ENCODE results near the gene SLC4A8. TPM values are rescaled to one million over a fixed set of nuclear protein-coding genes. Genes with fewer than 3 reads are reported as not detected.
A peak's percentile ranks its signal among the peaks of the same experiment; 100 is the strongest.

SLC4A8 gene
- total RNA-seq: 1 to 10 TPM in 2 of 3 donors, under 1 TPM in 1; 0.82 to 2.9 (median 1.1) TPM

GRCh38 chr12:51424662-51425539 is at the start of gene SLC4A8:
Gene SLC4A8, plus strand, starts transcription at chr12:51424831. Its CDS starts 157 bp downstream, at chr12:51424988.
- Mint-ChIP-seq H3K36me3 (ENCODE audit: insufficient read depth) (no peaks in the 10 kb centered on the region), H3K9me3 (no peaks in the 10 kb centered on the region), H3K4me1 (ENCODE audit: low read depth) (peaks cover 6% of the 10 kb centered on the region), H3K4me3 (peak within 1 kb of the TSS; percentile 80), H3K27me3 (ENCODE audit: low read depth) (no peaks in the 10 kb centered on the region)
- ATAC-seq (peak; percentile 92 to 93), DNase-seq (peak; percentile 58)

- H3K36me3 Mint-ChIP-seq (ENCODE audit: insufficient read depth): peaks cover 36% of the 10 kb centered on the region
- no peaks in the 10 kb centered on the region for H3K27me3 Mint-ChIP-seq (ENCODE audit: low read depth)
- H3K4me3 Mint-ChIP-seq: no peak overlapping the region
- peaks cover 31% of the 10 kb centered on the region for H3K4me1 Mint-ChIP-seq (ENCODE audit: low read depth)
- no peaks in the 10 kb centered on the region for H3K9me3 Mint-ChIP-seq
- ATAC-seq (no peak), DNase-seq (no peak)
These were observed 49.8 kb upstream of the SLC4A8 start for GRCh38 chr12:51374856-51375255.

- H3K9me3 Mint-ChIP-seq: no peaks in the 10 kb centered on the region
- H3K36me3 Mint-ChIP-seq (ENCODE audit: insufficient read depth): peaks cover 38% of the 10 kb centered on the region
- no peak for DNase-seq
- H3K27me3 Mint-ChIP-seq (ENCODE audit: low read depth): no peaks in the 10 kb centered on the region
- ATAC-seq: no peak
- H3K4me3 Mint-ChIP-seq: no peak overlapping the region
- peaks cover 20% of the 10 kb centered on the region for H3K4me1 Mint-ChIP-seq (ENCODE audit: low read depth)
These were observed 47.3 kb upstream of the SLC4A8 start for GRCh38 chr12:51377099-51377984.

DNA sequence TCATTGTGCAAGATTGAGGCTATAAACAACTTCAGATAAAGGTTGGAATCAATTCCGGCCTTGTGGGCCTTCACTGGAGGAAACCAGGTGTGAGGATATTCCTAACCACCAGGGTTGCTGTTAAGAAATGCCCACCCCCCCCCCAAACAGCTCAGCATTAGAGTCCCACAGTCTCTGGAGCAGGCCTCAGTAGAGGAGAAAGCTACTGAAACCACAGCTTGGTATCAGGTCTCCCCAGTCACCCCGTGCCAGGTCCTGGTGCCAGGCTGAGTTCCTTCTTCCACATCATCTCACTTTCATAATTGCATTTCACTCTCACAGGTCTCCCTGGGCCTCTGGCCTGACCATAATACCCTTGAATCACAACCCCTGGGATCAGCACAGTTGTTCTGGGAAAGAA is 45.9 kb upstream of the SLC4A8 start:
- DNase-seq (no peak), ATAC-seq (no peak)
- peaks cover 27% of the 10 kb centered on the region for H3K4me1 Mint-ChIP-seq (ENCODE audit: low read depth)
- H3K27me3 Mint-ChIP-seq (ENCODE audit: low read depth): no peaks in the 10 kb centered on the region
- H3K4me3 Mint-ChIP-seq: no peak overlapping the region
- no peaks in the 10 kb centered on the region for H3K9me3 Mint-ChIP-seq
- H3K36me3 Mint-ChIP-seq (ENCODE audit: insufficient read depth): peaks cover 38% of the 10 kb centered on the region

GRCh38 chr12:51379571-51379970 is 45.1 kb upstream of the SLC4A8 start:
- ATAC-seq: no peak
- Mint-ChIP-seq H3K27me3 (ENCODE audit: low read depth) (no peaks in the 10 kb centered on the region), H3K4me1 (ENCODE audit: low read depth) (peaks cover 32% of the 10 kb centered on the region), H3K4me3 (no peak overlapping the region), H3K36me3 (ENCODE audit: insufficient read depth) (peaks cover 35% of the 10 kb centered on the region), H3K9me3 (no peaks in the 10 kb centered on the region)
- DNase-seq: no peak

GRCh38 chr12:51381226-51382079 is 43.2 kb upstream of the SLC4A8 start:
- Mint-ChIP-seq H3K36me3 (ENCODE audit: insufficient read depth) (peaks cover 30% of the 10 kb centered on the region), H3K9me3 (no peaks in the 10 kb centered on the region), H3K4me3 (no peak overlapping the region), H3K4me1 (ENCODE audit: low read depth) (peaks cover 33% of the 10 kb centered on the region), H3K27me3 (ENCODE audit: low read depth) (no peaks in the 10 kb centered on the region)
- no peak for ATAC-seq
- DNase-seq: no peak

DNA sequence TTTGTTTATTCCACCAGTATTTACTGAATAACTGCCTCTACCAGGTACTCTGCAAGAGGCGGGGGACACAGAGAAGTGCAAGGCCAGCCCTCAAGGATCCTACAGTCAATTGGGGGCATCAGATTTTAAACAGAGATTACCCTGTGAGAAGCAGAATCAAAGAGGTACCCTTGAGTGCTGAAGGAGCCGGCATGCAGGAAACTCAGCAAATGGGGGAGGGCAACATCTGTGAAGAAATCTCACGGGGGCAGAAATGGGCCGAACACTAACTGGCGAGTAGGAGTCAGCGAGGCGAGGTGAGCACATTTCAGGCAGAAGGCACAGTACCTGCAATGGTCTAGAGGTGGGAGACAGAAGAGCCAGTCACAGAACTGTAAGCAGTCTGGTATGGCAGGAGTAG is 42.5 kb upstream of the SLC4A8 start:
- H3K4me3 Mint-ChIP-seq: no peak overlapping the region
- no peak for ATAC-seq
- H3K4me1 Mint-ChIP-seq (ENCODE audit: low read depth): peaks cover 39% of the 10 kb centered on the region
- H3K36me3 Mint-ChIP-seq (ENCODE audit: insufficient read depth): peaks cover 31% of the 10 kb centered on the region
- H3K27me3 Mint-ChIP-seq (ENCODE audit: low read depth): no peaks in the 10 kb centered on the region
- H3K9me3 Mint-ChIP-seq: no peaks in the 10 kb centered on the region
- DNase-seq: no peak

GRCh38 chr12:51383269-51383905 is 41.2 kb upstream of the SLC4A8 start:
- Mint-ChIP-seq H3K36me3 (ENCODE audit: insufficient read depth) (peaks cover 23% of the 10 kb centered on the region), H3K27me3 (ENCODE audit: low read depth) (no peaks in the 10 kb centered on the region), H3K9me3 (no peaks in the 10 kb centered on the region), H3K4me1 (ENCODE audit: low read depth) (peaks cover 42% of the 10 kb centered on the region), H3K4me3 (peak overlapping the region; percentile 29)
- peak; percentile 37 to 43 for ATAC-seq
- DNase-seq: no peak

DNA sequence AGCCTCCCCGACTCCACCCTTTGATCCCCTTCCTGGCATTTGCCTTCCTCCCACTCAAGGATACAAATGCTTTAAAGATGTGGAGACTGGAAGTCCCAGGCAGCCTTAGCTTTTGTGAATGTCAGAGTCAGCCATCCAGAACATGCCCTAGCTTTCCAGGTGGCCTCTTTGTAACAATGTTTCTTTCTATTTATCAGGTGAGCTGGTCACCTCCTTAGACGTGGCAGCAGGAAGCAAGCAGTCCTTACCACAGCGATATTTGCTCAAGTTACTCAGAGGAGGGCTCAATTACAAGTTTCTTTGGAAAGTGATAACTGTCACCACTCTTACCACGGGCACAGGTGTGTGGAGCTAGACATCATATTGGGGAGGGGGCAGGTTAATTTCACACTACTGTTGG is 38.3 kb upstream of the SLC4A8 start:
- Mint-ChIP-seq H3K4me1 (ENCODE audit: low read depth) (peaks cover 67% of the 10 kb centered on the region), H3K9me3 (no peaks in the 10 kb centered on the region), H3K27me3 (ENCODE audit: low read depth) (no peaks in the 10 kb centered on the region), H3K36me3 (ENCODE audit: insufficient read depth) (peaks cover 12% of the 10 kb centered on the region), H3K4me3 (no peak overlapping the region)
- DNase-seq (no peak), ATAC-seq (no peak)

- H3K36me3 Mint-ChIP-seq (ENCODE audit: insufficient read depth): peaks cover 2% of the 10 kb centered on the region
- no peak for DNase-seq
- H3K4me1 Mint-ChIP-seq (ENCODE audit: low read depth): peaks cover 64% of the 10 kb centered on the region
- no peak overlapping the region for H3K4me3 Mint-ChIP-seq
- no peaks in the 10 kb centered on the region for H3K27me3 Mint-ChIP-seq (ENCODE audit: low read depth)
- H3K9me3 Mint-ChIP-seq: no peaks in the 10 kb centered on the region
- ATAC-seq: no peak
These were observed 36.4 kb upstream of the SLC4A8 start for GRCh38 chr12:51388069-51388799.

GRCh38 chr12:51388846-51389245 is 35.8 kb upstream of the SLC4A8 start:
- Mint-ChIP-seq H3K9me3 (no peaks in the 10 kb centered on the region), H3K4me1 (ENCODE audit: low read depth) (peaks cover 64% of the 10 kb centered on the region), H3K4me3 (no peak overlapping the region), H3K36me3 (ENCODE audit: insufficient read depth) (peaks cover 2% of the 10 kb centered on the region), H3K27me3 (ENCODE audit: low read depth) (no peaks in the 10 kb centered on the region)
- DNase-seq (no peak), ATAC-seq (no peak)

- Mint-ChIP-seq H3K27me3 (ENCODE audit: low read depth) (no peaks in the 10 kb centered on the region), H3K36me3 (ENCODE audit: insufficient read depth) (peaks cover 2% of the 10 kb centered on the region), H3K4me1 (ENCODE audit: low read depth) (peaks cover 65% of the 10 kb centered on the region), H3K9me3 (no peaks in the 10 kb centered on the region), H3K4me3 (no peak overlapping the region)
- ATAC-seq (peak; percentile 25 to 30), DNase-seq (peak; percentile 9)
These were observed 35.2 kb upstream of the SLC4A8 start for GRCh38 chr12:51389302-51389999.
